Fibroblast of skin of left quadriceps (primary cell): ENCODE data around the gene LEF1.

Experiments used
- DNase-seq, 2 experiments: peaks; one replicate each; pipeline ENCODE4 v3.0.0-alpha.2; 2013; ENCODE audit warnings: low read depth in 2 of 2

Gene LEF1

DNA sequence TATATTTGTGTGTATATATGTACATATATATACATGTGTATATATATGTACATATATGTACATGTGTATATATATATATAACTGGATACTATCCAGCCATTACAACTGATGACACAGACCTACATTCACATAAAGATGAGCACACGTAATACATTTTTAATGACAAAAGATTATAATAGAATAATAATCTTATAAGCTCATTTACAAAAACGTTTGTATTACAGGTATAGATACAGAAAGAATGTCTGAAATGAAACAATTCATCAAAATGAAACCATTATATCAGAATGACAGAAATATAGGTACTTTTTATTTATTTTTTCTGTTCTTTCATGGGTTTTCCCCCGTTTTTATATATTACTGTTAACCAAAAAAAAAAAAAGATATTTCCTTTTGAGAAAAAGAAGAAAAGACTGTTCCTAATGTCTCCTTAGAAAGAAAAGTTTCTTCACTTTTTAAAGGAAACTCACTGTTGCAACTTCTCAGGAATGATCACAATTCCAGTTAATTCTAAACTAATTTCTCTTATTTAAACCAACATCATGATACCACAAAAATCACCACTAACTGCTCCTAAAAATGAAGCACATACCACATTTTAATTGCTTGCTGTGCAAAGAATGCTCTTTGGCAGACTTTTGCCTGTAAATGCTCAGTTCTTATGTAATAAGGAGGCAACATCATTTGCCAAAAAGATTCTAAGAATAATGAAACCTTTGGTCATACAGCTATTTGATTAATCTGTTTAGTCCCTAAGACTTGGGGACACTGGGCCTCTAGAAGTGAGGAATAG lies 18.9 kb downstream of the LEF1 start:
- peak; percentile 75 to 80 for DNase-seq

DNA sequence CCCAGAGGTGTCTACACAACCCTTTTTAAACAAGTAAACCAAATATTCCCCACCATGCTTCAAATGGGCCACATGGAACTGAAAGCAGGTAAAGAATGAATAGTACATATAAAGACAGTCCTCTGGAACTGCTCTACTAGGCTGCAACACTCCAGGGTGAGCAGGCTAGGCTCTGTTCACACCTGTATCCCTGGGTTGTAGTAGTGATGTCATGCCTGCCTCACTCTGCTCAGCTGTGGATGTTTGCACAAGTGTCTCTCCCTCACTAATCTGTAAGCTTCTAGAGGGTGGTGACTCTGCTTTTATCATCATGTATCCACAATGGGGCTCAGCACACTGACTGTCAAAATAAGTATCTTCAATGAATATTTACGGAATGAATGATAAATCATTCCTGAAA lies 20.4 kb downstream of the LEF1 start:
- DNase-seq: no peak

DNA sequence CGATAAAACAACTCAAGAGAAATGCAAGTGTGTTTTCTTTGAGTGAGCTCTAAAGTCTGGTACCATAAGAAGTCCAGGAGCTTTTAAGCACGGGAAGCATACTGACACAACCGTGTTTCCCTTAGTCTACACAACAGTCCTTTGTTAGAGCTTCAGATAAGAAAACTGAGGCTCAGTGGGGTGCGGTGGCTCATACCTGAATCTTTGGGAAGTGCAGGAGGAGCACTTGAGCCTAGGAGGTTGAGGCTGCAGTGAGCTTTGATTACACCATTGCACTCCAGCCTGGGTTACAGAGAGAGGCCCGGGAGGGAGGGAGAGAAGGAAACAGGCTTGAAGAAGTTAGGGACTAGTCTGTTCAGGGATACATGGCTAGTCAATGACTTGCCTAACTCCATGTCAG lies 21.9 kb downstream of the LEF1 start:
- no peak for DNase-seq

DNA sequence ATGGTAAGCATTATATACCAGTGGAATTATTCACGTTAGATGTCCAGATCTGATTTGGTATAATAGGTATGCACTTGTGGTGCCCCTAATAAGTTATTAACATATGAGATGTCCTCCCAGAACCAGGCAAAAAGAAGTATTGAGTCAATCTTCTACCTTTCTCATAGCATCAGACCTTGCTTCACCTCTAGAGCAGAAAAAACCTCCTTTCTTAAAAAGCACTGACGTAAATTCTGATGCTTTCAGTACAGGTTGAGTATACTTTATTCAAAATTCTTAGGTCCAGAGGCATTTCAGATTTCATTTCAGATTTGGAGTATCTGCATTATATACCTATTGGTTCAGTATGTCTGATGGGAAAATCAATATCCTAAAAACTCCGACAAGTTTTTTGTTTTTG lies 22.4 kb downstream of the LEF1 start:
- DNase-seq: no peak

DNA sequence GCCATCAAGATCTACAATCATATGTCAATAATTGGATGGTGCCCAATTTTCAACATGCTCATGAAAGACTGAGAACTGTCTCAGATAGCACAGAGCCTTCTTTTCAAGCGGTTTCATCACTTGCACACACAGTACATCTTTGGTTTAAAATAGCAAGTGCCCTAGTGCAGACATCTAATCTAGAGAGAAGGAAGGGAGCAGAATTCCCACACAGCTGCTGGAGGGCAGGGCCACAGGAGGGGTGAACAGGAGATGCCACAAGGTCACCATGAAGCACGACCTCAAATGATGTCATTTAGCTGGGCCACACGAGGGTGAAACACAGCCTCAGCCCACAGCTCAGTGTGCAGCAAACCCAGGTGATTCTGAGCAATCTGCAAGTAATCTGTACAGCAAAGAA lies 24.3 kb downstream of the LEF1 start:
- DNase-seq: no peak

DNA sequence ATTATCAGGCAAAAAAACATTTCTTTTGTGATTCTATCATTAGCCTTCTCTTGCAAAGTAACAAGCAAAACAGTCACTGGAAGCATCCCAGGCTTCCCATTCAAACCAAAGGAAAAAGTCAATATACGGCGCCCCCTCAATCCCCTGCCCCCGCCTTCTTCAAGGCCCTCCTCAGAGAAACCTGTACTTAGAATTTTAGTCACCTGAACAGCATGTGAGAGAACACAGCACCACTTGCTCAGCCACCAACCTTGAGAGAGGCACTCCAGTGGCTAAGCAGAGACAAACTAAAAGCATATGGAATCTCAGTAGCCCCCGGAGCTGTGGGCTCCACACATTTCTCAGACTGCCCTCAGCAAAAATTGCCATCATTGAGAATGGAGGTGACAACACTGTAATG lies 25.2 kb downstream of the LEF1 start:
- no peak for DNase-seq

DNA sequence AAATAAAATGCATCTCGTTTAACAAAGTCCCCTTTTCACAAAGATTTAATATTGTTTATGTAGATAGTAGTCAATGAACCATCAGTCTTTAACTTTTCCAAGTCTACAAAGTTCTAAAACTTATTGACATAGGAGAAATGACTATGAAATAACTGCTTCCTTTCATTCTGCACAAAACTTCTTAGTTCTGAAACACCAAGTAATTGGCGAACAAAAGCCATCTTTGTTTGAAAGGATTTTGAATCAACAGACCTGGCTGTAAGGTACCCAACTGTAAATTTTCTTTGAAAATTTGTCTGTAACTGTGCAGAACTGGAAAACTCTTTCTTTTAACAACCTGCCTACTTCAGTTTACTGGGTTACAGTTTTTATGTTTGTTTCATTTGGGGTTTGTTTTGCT lies 25.9 kb downstream of the LEF1 start:
- no peak for DNase-seq

DNA sequence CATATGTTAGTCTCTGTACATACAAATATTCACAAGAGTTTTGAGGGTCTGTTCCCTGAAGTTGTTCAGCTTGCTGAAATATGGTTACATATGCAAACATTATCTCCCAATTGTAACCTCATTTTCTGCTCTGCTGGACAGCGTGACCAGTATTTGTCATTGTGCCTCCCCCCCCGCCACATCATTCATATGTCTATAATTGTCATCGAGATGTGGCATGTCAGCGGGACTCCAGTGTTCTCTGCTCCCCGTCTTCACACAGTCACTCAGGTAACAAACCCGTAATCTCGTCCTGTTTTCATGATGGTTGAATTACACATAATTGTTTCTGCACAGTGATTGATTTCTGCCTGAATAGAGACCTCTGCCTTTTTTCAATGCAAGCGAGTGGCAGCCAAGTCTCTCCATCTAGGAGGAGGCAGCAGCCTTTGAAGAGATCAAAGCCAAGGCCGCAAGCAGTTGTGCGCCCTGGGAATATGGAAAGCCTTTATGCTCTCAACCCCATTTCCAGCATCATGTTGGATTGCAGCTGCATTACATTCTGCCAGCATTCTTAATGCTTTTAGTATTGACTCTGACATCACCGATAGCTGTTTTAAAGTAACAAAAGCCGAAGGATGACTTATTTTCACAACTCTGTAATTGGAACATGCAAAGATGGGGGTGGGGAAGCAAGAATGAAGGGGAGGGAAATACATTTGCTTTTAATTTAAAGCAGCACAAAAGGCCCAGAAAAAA lies 27.4 kb downstream of the LEF1 start:
- DNase-seq: peak; percentile 84 to 86

DNA sequence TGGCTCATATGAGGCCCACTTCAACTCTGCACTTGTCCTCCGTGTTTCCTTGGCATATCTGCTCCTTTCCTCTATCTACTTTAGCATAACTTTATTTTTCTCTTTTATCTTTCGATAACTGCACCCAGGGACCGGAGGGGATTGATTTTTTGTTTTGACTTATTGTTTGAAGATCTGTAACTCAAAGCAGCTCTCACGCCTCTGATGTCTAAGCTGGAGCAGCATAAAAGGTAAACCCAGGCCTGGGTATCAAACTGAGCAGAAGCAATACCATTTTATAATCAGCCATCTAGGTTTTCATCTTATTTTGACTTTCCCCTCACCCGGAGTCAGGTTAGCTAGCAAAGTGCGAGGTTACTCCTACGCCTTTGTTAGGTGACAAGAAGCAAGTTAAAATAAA lies 28.4 kb downstream of the LEF1 start:
- DNase-seq: no peak

DNA sequence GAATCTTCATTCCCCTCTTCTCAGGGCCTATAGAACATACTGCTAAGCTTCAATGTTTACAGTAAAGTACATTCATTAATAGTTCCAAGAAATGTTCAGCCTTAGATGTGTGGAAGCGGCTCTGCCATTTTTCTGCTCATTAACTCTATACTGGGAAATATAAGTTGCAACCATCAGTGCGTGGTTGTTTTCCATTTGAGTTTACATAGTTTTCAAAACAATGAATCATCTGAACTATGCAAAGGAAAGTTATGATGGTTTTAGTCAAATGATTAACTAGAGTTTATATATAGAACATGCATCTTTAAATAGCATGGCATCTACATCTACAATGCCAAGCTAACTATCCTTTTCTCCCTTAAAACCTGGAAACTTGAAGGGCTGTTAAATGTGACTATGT lies 29.6 kb downstream of the LEF1 start:
- DNase-seq: no peak

DNA sequence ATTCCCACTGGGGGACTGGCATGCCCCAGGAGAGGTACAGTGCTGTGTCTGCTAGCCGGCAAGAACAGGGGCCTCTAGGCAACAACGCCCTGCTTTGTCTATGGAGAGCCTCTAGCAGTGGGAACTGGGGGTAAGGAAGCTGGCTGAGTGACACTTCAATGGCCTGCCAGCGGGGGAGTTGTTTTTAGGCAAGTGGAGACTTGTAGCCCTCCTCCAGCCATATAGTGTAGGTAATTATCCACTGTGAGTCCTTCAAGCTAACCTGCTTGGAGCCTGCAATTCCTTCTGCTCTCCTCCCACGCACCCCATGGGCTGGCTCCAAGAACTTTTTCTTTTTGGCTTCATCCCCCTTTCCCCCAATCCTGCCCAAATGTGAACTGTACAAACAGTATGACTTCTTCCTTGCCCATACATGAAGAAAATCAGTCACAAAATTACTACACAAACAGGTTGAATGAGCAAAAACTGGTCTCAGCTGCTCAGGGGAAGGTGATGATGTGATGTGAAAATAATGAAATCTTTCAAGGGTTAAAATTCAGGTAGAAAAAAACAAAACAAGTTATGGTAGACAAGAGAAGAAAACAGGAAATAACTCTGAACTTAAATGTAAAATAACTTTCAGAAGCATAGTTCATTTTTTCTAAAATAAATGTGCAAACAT lies 33.1 kb downstream of the LEF1 start:
- DNase-seq: no peak

DNA sequence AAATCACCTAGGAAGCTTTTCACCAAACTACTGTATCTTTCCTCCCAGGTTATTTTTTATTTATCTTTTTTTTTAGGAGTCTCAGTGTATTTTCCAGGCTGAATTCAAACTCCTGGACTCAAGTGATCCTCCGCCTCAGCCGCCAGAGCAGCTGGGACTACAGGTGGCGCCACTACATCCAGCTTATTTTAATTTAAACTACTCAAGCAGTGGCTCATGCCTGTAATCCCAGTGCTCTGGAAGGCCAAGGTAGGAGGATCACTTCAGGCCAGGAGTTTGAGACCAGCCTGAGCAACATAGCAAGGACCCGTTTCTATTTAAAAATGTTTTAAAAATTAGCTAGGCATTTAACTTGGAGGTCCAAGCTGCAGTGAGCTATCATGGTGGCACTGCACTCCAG lies 37.8 kb downstream of the LEF1 start:
- no peak for DNase-seq

DNA sequence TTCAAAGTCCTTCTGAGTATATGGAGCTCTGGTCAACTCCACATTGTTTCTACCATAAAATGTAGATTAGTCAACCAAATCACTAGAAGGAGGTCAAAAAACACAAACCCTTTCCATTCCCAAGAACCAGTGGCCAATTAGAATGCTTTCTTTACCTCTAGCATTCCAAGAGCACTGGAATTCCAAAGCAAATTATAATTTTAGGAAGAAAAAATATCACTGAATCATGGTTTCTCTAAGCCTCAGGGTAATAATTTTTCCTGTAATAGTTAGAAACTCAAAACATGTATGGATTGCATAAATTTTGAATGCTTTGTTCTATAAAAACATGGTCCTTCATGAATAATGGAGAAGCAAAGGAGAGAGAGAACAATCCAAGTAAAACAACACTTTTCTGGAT lies 39.5 kb downstream of the LEF1 start:
- no peak for DNase-seq

DNA sequence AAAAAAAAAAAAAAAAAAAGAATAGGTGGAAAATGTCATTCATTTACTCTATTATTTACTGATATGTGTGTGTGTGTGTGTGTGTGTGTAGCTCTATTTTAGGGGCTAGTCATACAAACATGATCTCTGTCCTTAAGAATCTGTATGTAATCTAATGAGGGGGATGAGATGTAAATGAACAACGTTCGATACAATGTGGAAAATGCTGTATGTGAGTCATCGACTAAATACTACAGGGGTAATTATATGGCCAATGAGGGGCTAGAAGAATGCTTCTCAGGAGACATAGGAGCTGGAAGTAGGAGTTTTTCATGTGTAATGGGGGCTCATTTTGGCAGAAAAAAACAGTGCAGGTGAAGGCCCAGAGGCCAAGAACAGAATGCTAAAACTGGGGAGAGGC lies 41.9 kb downstream of the LEF1 start:
- peak; percentile 25 to 32 for DNase-seq

DNA sequence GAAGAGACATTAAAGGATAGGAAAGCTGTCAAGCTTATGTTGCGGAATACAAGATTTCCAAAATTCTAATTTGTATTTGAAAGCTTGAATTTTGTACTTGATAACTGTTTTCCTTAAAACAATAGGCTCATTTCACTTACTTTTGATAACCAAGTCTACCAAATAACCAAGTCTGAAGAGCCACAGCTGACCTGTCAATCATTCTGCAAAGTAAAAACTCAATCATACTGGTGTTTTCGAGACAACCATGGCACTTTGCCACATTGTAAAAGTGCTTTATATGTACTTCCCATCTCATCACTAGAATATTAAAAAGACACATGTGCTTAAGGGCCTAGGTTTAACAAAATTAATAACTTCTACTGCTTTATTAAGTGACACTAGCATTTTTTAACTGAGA lies 47.9 kb downstream of the LEF1 start:
- DNase-seq: no peak

DNA sequence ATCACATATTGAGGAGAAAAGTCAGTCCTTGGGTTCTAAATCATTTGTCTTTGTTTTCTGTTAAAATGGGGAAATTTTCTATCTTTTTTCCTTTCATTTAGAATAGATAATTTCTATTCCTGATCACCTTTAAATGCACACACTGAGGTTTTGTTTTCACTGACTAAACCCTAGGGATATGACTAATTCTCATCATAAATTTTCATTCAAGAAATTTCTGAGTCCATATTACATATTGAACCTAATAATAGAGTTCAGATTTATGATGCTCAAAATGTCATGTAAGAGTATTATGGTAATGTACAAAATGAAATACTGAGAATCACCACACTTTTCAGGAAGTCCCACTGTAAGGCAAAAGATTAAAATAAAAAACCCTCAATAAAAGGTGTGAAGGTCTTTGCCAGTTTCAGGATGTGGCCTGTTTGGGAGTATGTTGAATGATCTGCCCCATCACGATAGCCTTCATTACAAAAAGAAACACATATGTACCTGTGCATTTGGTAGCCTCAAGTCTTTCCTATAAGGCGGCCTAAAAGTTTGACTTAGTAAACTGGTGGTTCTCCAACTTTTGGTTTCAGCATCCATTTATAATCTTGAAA lies 49.4 kb downstream of the LEF1 start:
- no peak for DNase-seq

DNA sequence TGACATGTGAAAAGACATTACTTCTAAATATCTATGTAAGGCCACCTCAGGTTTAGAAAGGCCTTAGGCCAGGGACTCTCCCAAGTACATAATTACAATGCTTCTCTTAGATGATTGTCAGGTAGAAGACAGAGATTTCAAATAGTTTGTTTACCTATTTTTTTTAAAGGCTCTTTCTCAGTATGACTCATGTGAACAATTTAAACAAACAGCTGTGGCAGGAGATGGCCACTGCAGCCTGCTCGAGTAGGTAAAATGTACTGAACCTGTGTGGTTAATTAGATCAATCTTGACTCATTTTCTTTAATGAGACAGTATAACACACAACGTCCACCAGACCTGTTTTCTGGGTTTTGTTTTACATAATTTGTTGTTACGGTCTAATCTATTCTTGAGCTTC lies 50.2 kb downstream of the LEF1 start:
- DNase-seq: no peak

DNA sequence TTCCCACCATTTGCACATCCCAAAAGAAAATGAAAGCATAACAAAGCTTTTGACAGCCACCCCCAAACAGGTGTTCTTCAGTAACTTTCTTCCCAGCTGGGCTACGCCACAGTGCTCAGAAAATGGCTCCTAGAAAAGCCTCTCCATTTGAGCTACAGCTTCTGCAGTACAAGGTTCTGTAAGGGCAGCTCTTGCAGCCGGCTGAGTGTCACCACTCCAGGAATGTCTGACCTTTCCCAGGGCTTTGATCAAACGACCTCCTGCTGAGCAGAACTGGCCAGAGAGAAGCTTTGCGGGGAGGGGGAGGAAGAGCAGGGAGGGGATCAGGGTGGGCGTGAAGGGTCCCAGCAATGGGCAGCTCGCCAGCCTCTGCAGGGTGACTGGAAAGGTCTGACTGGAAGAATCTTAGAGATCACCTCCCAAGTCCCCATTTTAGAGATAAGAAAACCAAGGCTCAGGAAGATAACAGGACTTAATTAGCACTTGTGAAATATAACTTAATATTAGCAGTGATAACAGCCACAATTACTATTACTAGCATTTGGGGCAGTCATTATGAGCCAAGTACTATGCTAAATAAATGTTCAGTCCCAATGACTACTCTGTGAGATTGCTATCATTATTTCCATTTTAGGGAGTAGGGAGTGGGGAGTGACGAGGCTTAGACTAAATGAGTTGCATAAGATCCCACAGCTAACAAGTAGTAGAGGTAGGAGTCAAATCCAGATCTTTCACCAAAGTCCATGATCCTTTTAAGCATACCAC lies 51.1 kb downstream of the LEF1 start:
- no peak for DNase-seq

DNA sequence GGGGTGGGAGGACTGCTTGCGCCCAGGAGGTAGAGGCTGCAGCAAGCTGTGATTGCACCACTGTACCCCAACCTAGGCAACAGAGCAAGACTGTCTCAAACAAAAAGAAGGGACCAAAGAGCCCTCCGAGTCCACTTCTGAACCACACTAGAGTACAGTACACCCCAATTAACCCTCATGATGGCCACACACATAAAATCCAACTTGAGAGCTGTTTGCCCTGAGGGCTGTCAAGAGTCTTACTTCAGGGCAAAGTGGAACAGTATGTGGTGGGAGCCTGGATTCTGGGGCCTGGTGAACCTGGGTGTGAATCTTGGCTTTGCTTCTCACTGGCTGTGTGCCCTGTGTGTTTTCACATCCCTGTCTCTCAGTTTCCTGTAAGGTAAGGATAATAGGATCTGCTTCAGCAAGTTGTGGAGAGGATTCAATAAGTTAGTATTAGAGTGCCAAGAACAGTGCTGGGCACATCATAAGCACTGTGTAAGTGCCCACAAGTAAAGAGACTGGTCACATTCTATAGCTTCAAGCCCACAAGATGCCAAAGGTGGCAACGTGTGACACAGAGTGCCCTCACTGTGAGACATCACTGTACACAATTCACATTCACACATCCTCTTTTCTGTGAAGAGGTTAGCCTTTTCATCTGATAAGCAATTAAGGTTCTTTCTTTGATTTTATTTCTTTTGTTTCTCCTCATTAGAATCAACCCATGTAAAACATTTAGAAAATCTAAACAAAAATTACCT lies 52.1 kb downstream of the LEF1 start:
- no peak for DNase-seq

DNA sequence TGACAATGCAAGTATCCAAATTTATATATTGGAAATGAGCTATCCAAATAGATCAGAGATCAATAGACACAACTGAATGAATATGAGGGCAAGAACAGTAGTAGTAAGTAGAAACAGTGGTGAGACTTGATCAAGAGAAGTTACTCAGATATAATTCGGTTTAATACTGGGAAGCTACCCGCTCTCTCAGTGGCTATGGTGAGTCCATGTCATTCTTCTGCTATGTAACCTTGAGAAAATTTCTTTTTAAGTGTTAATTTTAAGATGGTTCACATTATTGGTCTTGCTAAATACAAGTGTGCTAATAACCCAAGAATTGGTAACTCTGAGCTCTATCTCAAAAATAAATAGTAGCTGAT lies 53.6 kb downstream of the LEF1 start:
- DNase-seq: no peak

DNA sequence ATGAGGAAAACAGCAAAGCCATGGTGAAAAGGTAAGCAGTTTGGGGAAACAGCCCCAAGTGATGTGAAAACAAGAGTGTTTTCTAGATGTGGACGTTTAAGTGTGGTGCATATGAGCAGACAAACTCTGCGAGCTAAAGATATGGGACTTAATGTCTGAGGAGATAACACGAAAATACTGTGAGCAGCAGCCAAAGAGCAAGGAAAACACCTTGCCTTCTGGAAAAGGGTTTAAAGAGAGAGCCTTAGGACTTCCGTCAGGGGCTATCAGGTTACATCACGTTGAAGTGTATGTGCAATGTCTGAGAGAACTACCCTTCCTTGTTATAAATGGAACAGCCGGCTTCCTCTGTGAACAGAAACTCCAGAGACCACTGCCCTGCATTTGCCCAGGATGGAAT lies 54.2 kb downstream of the LEF1 start:
- no peak for DNase-seq
